HG02885 (cell line): ENCODE data around the gene USP6.
"Not testable (repeated sequence)": the region's sequence is repeated elsewhere in the genome, so short reads cannot be mapped to it uniquely, and the experiment has no call there.

Experiments used
- ATAC-seq: cut with Tn5 transposase; IDR thresholded peaks from one replicate; pipeline ENCODE4 v1.9.1; 2021; ENCODE audit warnings: mild to moderate bottlenecking; ENCODE audit not compliant: unreplicated experiment, poor library complexity

The USP6 gene

GRCh38 chr17:5115673-5116651 is at the start of gene USP6:
USP6 (plus strand) TSS chr17:5116032; CDS start chr17:5130368, 14,336 bp downstream.
- ATAC-seq = no peak

- ATAC-seq = no peak
Observed at GRCh38 chr17:5068236-5068635, 47.6 kb upstream of the USP6 start.

GRCh38 chr17:5069724-5070123 is 46.1 kb upstream of the USP6 start:
- no peak for ATAC-seq

- ATAC-seq = not testable (repeated sequence)
Observed at GRCh38 chr17:5075472-5075871, 40.4 kb upstream of the USP6 start.

- not testable (repeated sequence) for ATAC-seq
Observed at GRCh38 chr17:5077275-5077674, 38.6 kb upstream of the USP6 start.

- ATAC-seq = no peak
Observed at GRCh38 chr17:5077781-5078105, 38.1 kb upstream of the USP6 start.

- peak; percentile 66 for ATAC-seq
Observed at GRCh38 chr17:5078106-5079028, 37.5 kb upstream of the USP6 start, which contains the start of gene ZFP3. ZFP3 (plus strand) TSS chr17:5078467; CDS start chr17:5091505, 13,038 bp downstream.

- no peak for ATAC-seq
Observed at GRCh38 chr17:5080591-5080990, 35.2 kb upstream of the USP6 start.

GRCh38 chr17:5092218-5093010 is 23.4 kb upstream of the USP6 start:
- no peak for ATAC-seq

- ATAC-seq = no peak
Observed at GRCh38 chr17:5096731-5097100, 19.1 kb upstream of the USP6 start.

GRCh38 chr17:5097101-5097834 is 18.6 kb upstream of the USP6 start:
- ATAC-seq = no peak

- no peak for ATAC-seq
Observed at GRCh38 chr17:5099271-5099670, 16.6 kb upstream of the USP6 start.

- ATAC-seq = no peak
Observed at GRCh38 chr17:5100832-5101231, 15.0 kb upstream of the USP6 start.

- no peak for ATAC-seq
Observed at GRCh38 chr17:5110816-5111215, 5.0 kb upstream of the USP6 start.

GRCh38 chr17:5111402-5112204 is 4.2 kb upstream of the USP6 start, which contains the start of gene ZNF232:
ZNF232 (minus strand) TSS chr17:5111878; CDS start chr17:5111822, 56 bp downstream.
- ATAC-seq = peak; percentile 80

GRCh38 chr17:5118219-5118618 is 2.4 kb downstream of the USP6 start:
- no peak for ATAC-seq

- no peak for ATAC-seq
Observed at GRCh38 chr17:5120036-5120435, 4.2 kb downstream of the USP6 start.

- ATAC-seq = not testable (repeated sequence)
Observed at GRCh38 chr17:5120436-5121185, 4.8 kb downstream of the USP6 start.
